ENCODE measurements around the gene AKAP8.

- TF ChIP-seq CTCF (conservative IDR thresholded peaks at IDR 0.05) (no peak), ZFX (IDR thresholded peaks at IDR 0.05) (no peak)
Observed at GRCh38 chr19:15422296-15423075, 42.9 kb upstream of the AKAP8 start.

Data from C4-2B (cell line).